DMS153 treated with DMSO at 0.1 percent for 48 hours (cell line): ENCODE data around the gene COL13A1.

Source experiments
- DNase-seq: peaks from one replicate; lab custom pipeline; 2025; ENCODE audit not compliant: unreplicated experiment; lab: John Stamatoyannopoulos, UW

The COL13A1 gene

GRCh38 chr10:69960988-69961880, 159.5 kb downstream of the COL13A1 start:
- DNase-seq, result peak; percentile 39

GRCh38 chr10:69961881-69962745, 160.4 kb downstream of the COL13A1 start:
- DNase-seq, result no peak

- DNase-seq, result no peak
Observed at GRCh38 chr10:69962746-69963135, 161.0 kb downstream of the COL13A1 start.

- DNase-seq, result no peak
Observed at GRCh38 chr10:69963178-69963834, 161.6 kb downstream of the COL13A1 start.

- no peak for DNase-seq
Observed at GRCh38 chr10:69963835-69964710, 162.4 kb downstream of the COL13A1 start.

GRCh38 chr10:69965086-69965485, 163.4 kb downstream of the COL13A1 start:
- no peak for DNase-seq

- DNase-seq, result no peak
Observed at GRCh38 chr10:69965919-69966662, 164.4 kb downstream of the COL13A1 start.

- DNase-seq, result no peak
Observed at GRCh38 chr10:69968830-69969229, 167.1 kb downstream of the COL13A1 start.

- no peak for DNase-seq
Observed at GRCh38 chr10:69969977-69970376, 168.3 kb downstream of the COL13A1 start.

GRCh38 chr10:69972981-69973397, 171.3 kb downstream of the COL13A1 start:
- DNase-seq, result no peak

GRCh38 chr10:69973678-69974077, 172.0 kb downstream of the COL13A1 start:
- no peak for DNase-seq

GRCh38 chr10:69974551-69975155, 172.9 kb downstream of the COL13A1 start:
- DNase-seq, result no peak

- no peak for DNase-seq
Observed at GRCh38 chr10:69976795-69977546, 175.3 kb downstream of the COL13A1 start.

GRCh38 chr10:69979174-69979573, 177.5 kb downstream of the COL13A1 start:
- DNase-seq, result no peak

GRCh38 chr10:69980672-69981071, 179.0 kb downstream of the COL13A1 start:
- no peak for DNase-seq

GRCh38 chr10:69988094-69988493, 186.4 kb downstream of the COL13A1 start:
- DNase-seq, result no peak

GRCh38 chr10:69991151-69991550, 189.4 kb downstream of the COL13A1 start:
- DNase-seq, result no peak

- peak; percentile 69 for DNase-seq
Observed at GRCh38 chr10:69994262-69994661, 192.6 kb downstream of the COL13A1 start.

- DNase-seq, result no peak
Observed at GRCh38 chr10:69996611-69997010, 194.9 kb downstream of the COL13A1 start.
